GM23248 (cell line): ENCODE data around the gene CREM. TPM values are rescaled to one million over a fixed set of nuclear protein-coding genes. Genes with fewer than 3 reads are reported as not detected.
"Not testable (repeated sequence)": the region's sequence is repeated elsewhere in the genome, so short reads cannot be mapped to it uniquely, and the experiment has no call there.

Experiments
- DNase-seq: peaks from one replicate; pipeline ENCODE4 v3.0.0-alpha.2; 2015
- H2AFZ ChIP-seq: fragments of 200-600 bp; sonication (generic); 2 replicates; pipeline ENCODE4 v1.6.1; 2016; ENCODE audit warnings: antibody characterized with exemption
- H3F3A ChIP-seq: fragments of 200-600 bp; sonication (generic); 2 replicates; pipeline ENCODE4 v1.6.1; 2016; ENCODE audit warnings: mild to moderate bottlenecking, antibody characterized with exemption, mixed run types; ENCODE audit not compliant: insufficient read depth
- H3K27ac ChIP-seq: fragments of 200-600 bp; sonication (generic); 2 replicates; pipeline ENCODE4 v1.5.1; 2016; ENCODE audit warnings: mild to moderate bottlenecking
- H3K27me3 ChIP-seq: fragments of 200-600 bp; sonication (generic); replicated peaks from 2 replicates; pipeline ENCODE4 v1.6.1; 2016; ENCODE audit warnings: mild to moderate bottlenecking; ENCODE audit not compliant: insufficient read depth
- H3K36me3 ChIP-seq: fragments of 200-600 bp; sonication (generic); 2 replicates; pipeline ENCODE4 v1.6.1; 2016; ENCODE audit warnings: low read depth, mild to moderate bottlenecking
- H3K4me1 ChIP-seq: fragments of 200-600 bp; sonication (generic); 2 replicates; pipeline ENCODE4 v1.6.1; 2016; ENCODE audit warnings: mild to moderate bottlenecking; ENCODE audit not compliant: insufficient read depth
- H3K4me2 ChIP-seq: fragments of 200-600 bp; sonication (generic); one replicate; pipeline ENCODE4 v1.6.1; 2016; ENCODE audit warnings: mild to moderate bottlenecking; ENCODE audit not compliant: unreplicated experiment
- H3K4me3 ChIP-seq: fragments of 200-600 bp; sonication (generic); 2 replicates; pipeline ENCODE4 v1.5.1; 2016; ENCODE audit warnings: mild to moderate bottlenecking
- H3K79me2 ChIP-seq: fragments of 200-600 bp; sonication (generic); 2 replicates; pipeline ENCODE4 v1.6.1; 2016; ENCODE audit warnings: mild to moderate bottlenecking; ENCODE audit not compliant: insufficient read depth
- H3K9ac ChIP-seq: fragments of 200-600 bp; sonication (generic); 2 replicates; pipeline ENCODE4 v1.6.1; 2016; ENCODE audit warnings: mild to moderate bottlenecking
- H3K9me2 ChIP-seq: fragments of 200-600 bp; sonication (generic); 2 replicates; pipeline ENCODE4 v1.6.1; 2016; ENCODE audit warnings: mixed run types, mild to moderate bottlenecking, moderate library complexity; ENCODE audit not compliant: insufficient read depth
- H3K9me3 ChIP-seq: fragments of 200-600 bp; sonication (generic); one replicate; pipeline ENCODE4 v1.6.1; 2017; ENCODE audit warnings: low read depth
- H4K20me1 ChIP-seq: fragments of 200-600 bp; sonication (generic); 2 replicates; pipeline ENCODE4 v1.6.0; 2016; ENCODE audit not compliant: insufficient read depth
- EZH2 ChIP-seq: fragments of 200-600 bp; sonication (generic); IDR thresholded peaks from 2 replicates; pipeline ENCODE4 v1.6.1; 2018; ENCODE audit warnings: antibody characterized with exemption, mild to moderate bottlenecking; ENCODE audit not compliant: insufficient read depth, poor library complexity, severe bottlenecking
- EZH2phosphoT487 ChIP-seq: fragments of 200-600 bp; sonication (generic); IDR thresholded peaks from 2 replicates; pipeline ENCODE4 v1.6.1; 2018; ENCODE audit warnings: antibody characterized with exemption, moderate library complexity, mild to moderate bottlenecking, low read depth; ENCODE audit not compliant: insufficient read depth
- WGBS, 2 experiments: methylation state at CpG; one replicate each; pipeline ENCODE4 v1.1.6; 2015 to 2017; ENCODE audit warnings: low lambda C conversion rate in 2 of 2, low coverage in 1 of 2; ENCODE audit errors: missing lambda C conversion rate in 2 of 2; 5-methylcytosine and 5-hydroxymethylcytosine counted together
- in situ Hi-C: fragments of 300-500 bp; cut with MboI; formaldehyde crosslinking; loops from 2 replicates; pipeline ENCODE4 v1.15.0; 2020
- polyA plus RNA-seq: library from polyadenylated mRNA; unstranded; fragments of >200 nt; fragmentation: Nextera tagmentation; extraction: Ambion mirVana; gene quantifications from 2 replicates; pipeline ENCODE4 v1.2.1, GENCODE V29; 2016
- total RNA-seq: library from RNA; depleted of rRNA; stranded (reverse); fragments of >200 nt; shearing (Covaris generic); gene quantifications from 2 replicates; pipeline ENCODE4 v1.2.3, GENCODE V29; 2014

CREM gene
- total and polyA plus RNA-seq, 2 experiments from 2014 or later, result 14.9 to 32.0 TPM

DNA sequence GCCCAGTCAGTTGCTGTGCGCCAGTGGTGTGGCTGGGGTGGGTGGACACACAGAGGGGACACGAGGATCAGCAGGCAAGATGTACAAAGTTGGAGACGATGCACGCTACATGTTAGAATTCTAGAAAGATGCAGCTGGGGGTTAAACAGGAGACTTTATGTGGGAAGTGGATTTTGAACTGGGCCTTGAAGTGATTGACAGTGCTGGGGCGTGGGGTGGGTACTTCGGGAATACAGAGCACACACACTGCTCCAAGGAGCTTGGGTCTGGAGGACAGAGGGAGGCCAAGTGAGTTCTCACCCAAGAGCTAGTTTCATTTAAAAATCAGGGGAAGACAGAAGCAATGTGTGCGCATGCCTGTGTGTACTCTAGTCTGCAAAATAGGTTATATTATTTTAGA, 87.1 kb downstream of the CREM start:
- H3K27me3 ChIP-seq, result no peaks in the 10 kb centered on the region

DNA sequence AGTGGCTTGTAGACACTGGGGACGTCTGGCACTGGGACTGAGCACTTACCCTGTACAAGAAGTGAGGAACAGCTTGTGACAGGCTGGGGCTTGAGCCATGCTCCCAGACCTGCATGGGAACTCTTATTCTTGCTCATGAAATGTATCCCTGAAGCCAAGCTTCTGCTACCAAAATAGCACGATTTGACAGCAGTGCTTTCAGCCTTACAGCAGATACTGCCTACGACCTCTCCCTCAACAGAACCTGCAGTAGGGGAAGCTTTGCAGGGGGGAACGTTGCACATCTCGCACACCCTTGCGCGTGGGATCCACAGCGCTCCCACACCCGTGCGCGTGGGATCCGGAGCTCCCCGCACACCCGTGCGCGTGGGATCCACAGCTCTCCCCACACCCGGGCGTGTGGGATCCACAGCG, 88.0 kb downstream of the CREM start:
- no peak for DNase-seq
- no peak for TF ChIP-seq EZH2
- TF ChIP-seq EZH2phosphoT487, result no peak
- Histone ChIP-seq H3K79me2 (no peaks in the 10 kb centered on the region), H3F3A (no peaks in the 10 kb centered on the region), H3K4me2 (no peak overlapping the region), H3K27ac (no peak overlapping the region), H3K36me3 (no peaks in the 10 kb centered on the region), H3K9me3 (no peaks in the 10 kb centered on the region), H3K9ac (no peak overlapping the region), H2AFZ (no peak overlapping the region), H3K4me1 (no peaks in the 10 kb centered on the region), H3K27me3 (no peaks in the 10 kb centered on the region), H3K4me3 (no peak overlapping the region), H3K9me2 (no peaks in the 10 kb centered on the region), H4K20me1 (no peaks in the 10 kb centered on the region)
- in situ Hi-C loops, result loop anchor here (5.0 to 25.0 kb wide), 2 partner anchors 92 to 552 kb away; no protein-coding TSS in a partner anchor
- WGBS, 2 experiments, result 95 to 96% methylated on average over 19 of the region's 19 CpGs

More for the DNA sequence above, 87.1 kb downstream of the CREM start:
- TF ChIP-seq EZH2phosphoT487 (no peak), EZH2 (no peak)
- Histone ChIP-seq H3K9ac (no peak overlapping the region), H3K9me2 (no peaks in the 10 kb centered on the region), H3K27ac (no peak overlapping the region), H3K79me2 (no peaks in the 10 kb centered on the region), H3K4me2 (no peak overlapping the region), H3K36me3 (no peaks in the 10 kb centered on the region), H3K4me1 (no peaks in the 10 kb centered on the region), H3K9me3 (no peaks in the 10 kb centered on the region), H2AFZ (no peak overlapping the region), H4K20me1 (no peaks in the 10 kb centered on the region), H3K4me3 (no peak overlapping the region), H3F3A (no peaks in the 10 kb centered on the region)
- DNase-seq, result no peak
- in situ Hi-C loops, result loop anchor here (25.0 kb wide), 1 partner anchor 551 kb away; no protein-coding TSS in a partner anchor
- 90 to 93% methylated on average over 7 of the region's 7 CpGs for WGBS, 2 experiments

DNA sequence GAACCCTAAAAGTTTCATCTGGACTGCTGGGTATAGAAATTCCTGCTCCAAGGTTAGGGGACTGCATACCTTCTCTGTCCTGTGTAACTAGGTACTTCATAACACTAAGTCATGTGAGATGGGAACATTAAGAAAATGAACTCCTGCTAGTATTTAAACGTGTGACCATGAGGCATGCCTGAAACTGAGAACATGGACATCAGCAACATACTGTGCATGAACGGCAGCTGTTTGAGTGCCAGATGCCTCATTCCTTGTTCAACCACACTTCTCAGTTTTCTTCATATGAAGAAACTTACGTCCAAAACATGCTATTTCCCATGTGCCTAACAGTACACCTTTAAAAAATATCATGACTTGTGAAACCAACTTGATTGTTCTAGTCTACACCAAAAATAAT, 88.5 kb downstream of the CREM start:
- no peaks in the 10 kb centered on the region for H3K9me3 ChIP-seq

DNA sequence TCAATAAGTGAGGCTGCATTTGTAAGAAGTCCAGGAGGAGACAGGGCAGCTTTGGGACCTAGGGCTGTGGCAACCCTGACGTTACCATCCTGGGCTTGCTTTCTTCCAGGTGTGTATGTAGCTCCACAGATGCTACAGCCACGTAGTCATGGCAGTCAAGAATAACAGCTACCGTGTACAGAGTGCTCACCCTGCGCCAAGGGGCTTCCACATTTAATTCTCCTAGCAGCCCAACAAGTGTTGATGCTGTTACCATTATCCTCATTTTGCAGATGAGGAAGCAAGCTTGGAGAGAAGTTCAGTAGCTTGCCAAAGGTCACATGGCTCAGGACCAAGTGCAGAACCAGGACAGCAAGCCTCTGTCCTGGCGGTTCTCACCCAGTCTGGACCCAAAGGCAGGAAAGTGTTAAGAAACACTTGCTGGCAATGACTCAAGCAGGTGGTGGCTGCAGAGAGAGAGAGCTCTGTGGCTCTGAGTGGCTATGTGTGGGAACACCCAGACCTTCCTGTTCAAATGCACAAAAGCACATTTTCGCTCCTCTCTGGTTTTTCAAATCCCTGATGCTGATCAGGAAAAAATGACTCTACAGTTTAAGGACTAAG, 89.8 kb downstream of the CREM start:
- Histone ChIP-seq H3K9me2 (no peaks in the 10 kb centered on the region), H2AFZ (no peak overlapping the region), H3K27ac (no peak overlapping the region), H3K79me2 (no peaks in the 10 kb centered on the region), H3F3A (no peaks in the 10 kb centered on the region), H3K4me1 (no peaks in the 10 kb centered on the region), H3K4me3 (no peak overlapping the region), H4K20me1 (no peaks in the 10 kb centered on the region), H3K9ac (no peak overlapping the region), H3K9me3 (no peaks in the 10 kb centered on the region), H3K4me2 (no peak overlapping the region), H3K27me3 (no peaks in the 10 kb centered on the region), H3K36me3 (no peaks in the 10 kb centered on the region)
- DNase-seq, result no peak
- TF ChIP-seq EZH2, result no peak
- TF ChIP-seq EZH2phosphoT487, result no peak
- in situ Hi-C loops, result loop anchor here (5.0 to 25.0 kb wide), 2 partner anchors 94 to 554 kb away; no protein-coding TSS in a partner anchor
- 64 to 70% methylated on average over 6 of the region's 6 CpGs for WGBS, 2 experiments

More for the DNA sequence above, 88.5 kb downstream of the CREM start:
- Histone ChIP-seq H3K9ac (no peak overlapping the region), H4K20me1 (no peaks in the 10 kb centered on the region), H3K4me1 (no peaks in the 10 kb centered on the region), H2AFZ (no peak overlapping the region), H3K4me2 (no peak overlapping the region), H3K27me3 (no peaks in the 10 kb centered on the region), H3K9me2 (no peaks in the 10 kb centered on the region), H3K4me3 (no peak overlapping the region), H3K79me2 (no peaks in the 10 kb centered on the region), H3F3A (no peaks in the 10 kb centered on the region), H3K27ac (no peak overlapping the region), H3K36me3 (no peaks in the 10 kb centered on the region)
- no peak for DNase-seq
- 40 to 41% methylated on average over 3 of the region's 3 CpGs for WGBS, 2 experiments
- TF ChIP-seq EZH2phosphoT487, result no peak
- no peak for TF ChIP-seq EZH2
- in situ Hi-C loops, result loop anchor here (5.0 to 25.0 kb wide), 2 partner anchors 93 to 553 kb away; no protein-coding TSS in a partner anchor

DNA sequence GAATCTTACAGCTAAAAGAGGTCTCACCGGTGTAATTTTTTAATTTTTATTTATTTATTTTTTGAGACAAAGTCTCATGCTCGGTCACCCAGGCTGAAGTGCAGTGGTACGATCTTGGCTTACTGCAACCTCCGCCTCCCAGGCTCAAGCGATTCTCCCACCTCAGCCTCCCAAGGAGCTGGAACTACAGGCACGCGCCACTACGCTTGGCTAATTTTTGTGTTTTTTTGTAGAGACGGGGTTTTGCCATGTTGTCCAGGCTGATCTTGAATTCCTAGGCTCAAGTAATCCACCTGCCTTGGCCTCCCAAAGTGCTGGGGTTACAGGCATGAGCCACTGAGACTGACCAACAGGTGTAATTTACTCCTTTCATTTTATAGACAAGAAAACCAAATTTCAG, 90.3 kb downstream of the CREM start:
- H3K27me3 ChIP-seq, H3F3A ChIP-seq, H3K9me3 ChIP-seq, H4K20me1 ChIP-seq, H3K9me2 ChIP-seq, H2AFZ ChIP-seq, H3K4me1 ChIP-seq, DNase-seq, H3K27ac ChIP-seq, H3K4me3 ChIP-seq, H3K79me2 ChIP-seq, H3K9ac ChIP-seq, H3K36me3 ChIP-seq, H3K4me2 ChIP-seq: not testable (repeated sequence)
- in situ Hi-C loops, result loop anchor here (5.0 to 25.0 kb wide), 2 partner anchors 95 to 555 kb away; no protein-coding TSS in a partner anchor
- WGBS, 2 experiments, result 86 to 87% methylated on average over 9 of the region's 9 CpGs
